Kidney (tissue), 14 donors: ENCODE measurements around the gene PRUNE2. TPM values are rescaled to one million over a fixed set of nuclear protein-coding genes. Genes with fewer than 3 reads are reported as not detected.

ENCODE experiments used
- DNase-seq, 5 donors: peaks; one replicate each; pipeline ENCODE4 v3.0.0-alpha.2; 2013 to 2020
- FAIRE-seq: peaks from 2 replicates; lab custom pipeline; 2012; peaks lifted over from hg19 to GRCh38; lab: Jason Lieb, UNC
- H3K27ac ChIP-seq, 2 donors: one replicate each; pipeline ENCODE4 v1.7.0; 2013; ENCODE audit warnings: low read depth in 2 of 2, low read length in 2 of 2, inconsistent platforms in 1 of 2
- H3K27me3 ChIP-seq: one replicate; pipeline ENCODE4 v1.7.1; 2013; ENCODE audit warnings: low read length, inconsistent platforms; ENCODE audit not compliant: control insufficient read depth, insufficient read depth
- H3K36me3 ChIP-seq, 3 donors: one replicate each; pipeline versions ENCODE4 v1.7.0 to v1.7.1; 2013; ENCODE audit warnings: low read length in 3 of 3, control low read depth in 1 of 3, inconsistent platforms in 1 of 3; ENCODE audit not compliant: insufficient read depth in 3 of 3, control insufficient read depth in 2 of 3
- H3K4me1 ChIP-seq, 3 donors: one replicate each; pipeline versions ENCODE4 v1.7.0 to v1.7.1; 2013; ENCODE audit warnings: low read length in 3 of 3, inconsistent platforms in 1 of 3, low read depth in 1 of 3; ENCODE audit not compliant: control insufficient read depth in 2 of 3, insufficient read depth in 2 of 3
- H3K4me3 ChIP-seq, 3 donors: one replicate each; pipeline versions ENCODE4 v1.7.0 to v1.8.1; 2013; ENCODE audit warnings: low read length in 3 of 3, control low read depth in 1 of 3, inconsistent platforms in 1 of 3
- H3K9ac ChIP-seq, 3 donors: one replicate each; pipeline versions ENCODE4 v1.7.0 to v1.7.1; 2013; ENCODE audit warnings: low read length in 3 of 3, control low read depth in 1 of 3, inconsistent platforms in 1 of 3
- H3K9me3 ChIP-seq, 3 donors: one replicate each; pipeline versions ENCODE4 v1.7.0 to v1.7.1; 2013; ENCODE audit warnings: low read length in 3 of 3, control low read depth in 1 of 3, inconsistent platforms in 1 of 3; ENCODE audit not compliant: control insufficient read depth in 2 of 3, insufficient read depth in 1 of 3
- CTCF ChIP-seq: IDR thresholded peaks from 3 replicates; pipeline ENCODE4 v1.5.1; 2012; ENCODE audit warnings: mild to moderate bottlenecking, moderate library complexity, borderline replicate concordance; ENCODE audit not compliant: insufficient read depth; ENCODE audit errors: extremely low read depth
- intact Hi-C: fragments of 100-400 bp; cut with DNase I; formaldehyde crosslinking; loops from one replicate; pipeline ENCODE4 v1.11.1; 2022
- polyA plus RNA-seq: library from polyadenylated mRNA; stranded (reverse); fragments of 350-450 nt; fragmentation: Illumina TruSeq; extraction: RNeasy Lipid Tissue Mini Kit (QIAGEN cat#74804); gene quantifications from one replicate; pipeline ENCODE4 v1.2.3, GENCODE V29; 2014; ENCODE audit warnings: low read depth, low replicate concordance; ENCODE audit not compliant: insufficient read depth
- total RNA-seq: library from RNA; stranded (reverse); fragmentation: NEBNext Ultra II Directional; extraction: Animal tissue kit (Norgen Biotek cat#: 25700); gene quantifications from one replicate; pipeline ENCODE4 v1.2.1, GENCODE V29; 2021
- donor health status: control.
- donor health status: control.
- donor health status: control.
- donor health status: control.
- donor health status: control.
- donor health status: DM: yes; HTN: yes; CAD: no.
- donor health status: Normal renal cell carcinoma (clear cell type).

The PRUNE2 gene
- total and polyA plus RNA-seq, 2 donors from 2014 or later = 12.6 to 65.1 TPM

- FAIRE-seq (no peak), DNase-seq (no peak)
- Histone ChIP-seq H3K27me3 (no peaks in the 10 kb centered on the region), H3K36me3 (peaks cover 0 to 2% (median 0%) of the 10 kb centered on the region in 3 donors), H3K9me3 (no peaks in the 10 kb centered on the region), H3K4me3 (no peak overlapping the region), H3K27ac (no peak overlapping the region), H3K4me1 (peaks cover 0 to 4% (median 0%) of the 10 kb centered on the region in 3 donors), H3K9ac (no peak overlapping the region)
- no peak for TF ChIP-seq CTCF
- intact Hi-C loops = no loop called here
Measured at GRCh38 chr9:76646249-76646648, 259.7 kb downstream of the PRUNE2 start.

- no peak overlapping the region for H3K4me3 ChIP-seq
- DNase-seq (no peak), FAIRE-seq (no peak)
- no peaks in the 10 kb centered on the region for H3K9me3 ChIP-seq
- H3K36me3 ChIP-seq = peaks cover 0 to 2% (median 0%) of the 10 kb centered on the region in 3 donors
- H3K9ac ChIP-seq = no peak overlapping the region
- H3K27ac ChIP-seq = no peak overlapping the region
- no peaks in the 10 kb centered on the region for H3K4me1 ChIP-seq
- TF ChIP-seq CTCF = no peak
- intact Hi-C loops = no loop called here
- no peaks in the 10 kb centered on the region for H3K27me3 ChIP-seq
Measured at GRCh38 chr9:76644647-76645250, 261.2 kb downstream of the PRUNE2 start.

GRCh38 chr9:76644171-76644570 is 261.7 kb downstream of the PRUNE2 start:
- peaks cover 0 to 2% (median 0%) of the 10 kb centered on the region in 3 donors for H3K36me3 ChIP-seq
- no peak overlapping the region for H3K4me3 ChIP-seq
- no peak for TF ChIP-seq CTCF
- DNase-seq (no peak), FAIRE-seq (no peak)
- no peaks in the 10 kb centered on the region for H3K9me3 ChIP-seq
- H3K9ac ChIP-seq = no peak overlapping the region
- no peak overlapping the region for H3K27ac ChIP-seq
- no peaks in the 10 kb centered on the region for H3K4me1 ChIP-seq
- intact Hi-C loops = no loop called here
- no peaks in the 10 kb centered on the region for H3K27me3 ChIP-seq
